Choroid plexus epithelial cell (primary cell): ENCODE measurements around the gene FLT3LG.
A peak's percentile ranks its signal among the peaks of the same experiment; 100 is the strongest.

Experiments used
- DNase-seq: peaks from one replicate; pipeline ENCODE4 v3.0.0-alpha.2; 2010; ENCODE audit warnings: low read depth
- H3K4me3 ChIP-seq: 2 replicates; pipeline ENCODE4 v1.5.1; 2011; ENCODE audit warnings: low read depth, mild to moderate bottlenecking, control low read depth, low read length, moderate library complexity
- TF ChIP-seq, protein P1 (sequence below): conservative IDR thresholded peaks from 2 replicates; pipeline ENCODE4 v1.5.1; 2011; ENCODE audit warnings: low read depth, mild to moderate bottlenecking, control low read depth, inconsistent platforms, low read length, moderate library complexity

The FLT3LG gene

GRCh38 chr19:49497047-49497788 is 23.2 kb downstream of the FLT3LG start:
- TF ChIP-seq, protein P1, sequence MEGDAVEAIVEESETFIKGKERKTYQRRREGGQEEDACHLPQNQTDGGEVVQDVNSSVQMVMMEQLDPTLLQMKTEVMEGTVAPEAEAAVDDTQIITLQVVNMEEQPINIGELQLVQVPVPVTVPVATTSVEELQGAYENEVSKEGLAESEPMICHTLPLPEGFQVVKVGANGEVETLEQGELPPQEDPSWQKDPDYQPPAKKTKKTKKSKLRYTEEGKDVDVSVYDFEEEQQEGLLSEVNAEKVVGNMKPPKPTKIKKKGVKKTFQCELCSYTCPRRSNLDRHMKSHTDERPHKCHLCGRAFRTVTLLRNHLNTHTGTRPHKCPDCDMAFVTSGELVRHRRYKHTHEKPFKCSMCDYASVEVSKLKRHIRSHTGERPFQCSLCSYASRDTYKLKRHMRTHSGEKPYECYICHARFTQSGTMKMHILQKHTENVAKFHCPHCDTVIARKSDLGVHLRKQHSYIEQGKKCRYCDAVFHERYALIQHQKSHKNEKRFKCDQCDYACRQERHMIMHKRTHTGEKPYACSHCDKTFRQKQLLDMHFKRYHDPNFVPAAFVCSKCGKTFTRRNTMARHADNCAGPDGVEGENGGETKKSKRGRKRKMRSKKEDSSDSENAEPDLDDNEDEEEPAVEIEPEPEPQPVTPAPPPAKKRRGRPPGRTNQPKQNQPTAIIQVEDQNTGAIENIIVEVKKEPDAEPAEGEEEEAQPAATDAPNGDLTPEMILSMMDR, result no peak
- peak overlapping the region; percentile 90 for H3K4me3 ChIP-seq
- peak; percentile 71 for DNase-seq

GRCh38 chr19:49497789-49498103 is 23.7 kb downstream of the FLT3LG start:
- TF ChIP-seq, protein P1, result no peak
- no peak for DNase-seq
- peak overlapping the region; percentile 90 for H3K4me3 ChIP-seq

DNA sequence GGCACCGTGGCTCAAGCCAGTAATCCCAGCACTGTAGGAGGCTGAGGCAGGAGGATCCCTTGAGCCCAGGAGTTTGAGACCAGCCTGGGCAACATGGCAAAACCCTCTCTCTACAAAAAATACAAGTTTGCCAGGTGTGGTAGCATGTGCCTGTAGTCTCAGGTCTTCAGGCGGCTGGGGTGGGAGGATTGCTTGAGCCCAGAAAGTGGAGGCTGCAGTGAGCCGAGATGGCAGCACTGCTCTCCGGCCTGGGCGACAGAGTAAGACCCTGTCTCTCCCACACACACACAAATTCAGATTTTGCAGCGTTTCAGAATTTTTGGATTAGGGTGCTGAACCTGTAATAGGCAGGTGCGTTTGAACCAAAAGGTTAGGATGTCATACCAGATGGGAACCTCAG is 24.5 kb downstream of the FLT3LG start:
- no peak overlapping the region for H3K4me3 ChIP-seq
- no peak for DNase-seq
- TF ChIP-seq, protein P1, result no peak

GRCh38 chr19:49499030-49499670 is 25.1 kb downstream of the FLT3LG start:
- no peak for DNase-seq
- H3K4me3 ChIP-seq, result no peak overlapping the region
- TF ChIP-seq, protein P1, result no peak

- DNase-seq, result peak; percentile 88
These were observed 29.0 kb downstream of the FLT3LG start for GRCh38 chr19:49502866-49503581.

GRCh38 chr19:49503582-49503962 is 29.6 kb downstream of the FLT3LG start:
- H3K4me3 ChIP-seq, result no peak overlapping the region
- TF ChIP-seq, protein P1, result no peak
- no peak for DNase-seq

More at GRCh38 chr19:49502866-49503581, 29.0 kb downstream of the FLT3LG start:
- TF ChIP-seq, protein P1, result peak; percentile 73
- H3K4me3 ChIP-seq, result no peak overlapping the region
